GM23338 (cell line): ENCODE results near the gene OSBPL3.

Experiments used
- CREB1 ChIP-seq: fragments of 250-450 bp; sonication (Bioruptor Pico); IDR thresholded peaks from 2 replicates; pipeline ENCODE4 v1.5.0; 2020; ENCODE audit warnings: low read depth, mild to moderate bottlenecking, moderate library complexity
- CTCF ChIP-seq, 2 experiments: fragments of 200-600 bp in 1 of 2; sonication (generic) in 1 of 2; conservative IDR thresholded peaks; 2 replicates each; pipeline versions ENCODE4 v1.5.1 to v1.6.1; 2016 to 2017; ENCODE audit warnings: antibody characterized with exemption in 2 of 2, low read depth in 2 of 2, mild to moderate bottlenecking in 2 of 2, moderate library complexity in 1 of 2
- ETS1 ChIP-seq: IDR thresholded peaks from 2 replicates; pipeline ENCODE4 v1.6.1; 2016; ENCODE audit warnings: antibody characterized with exemption
- EZH2 ChIP-seq: fragments of 200-600 bp; sonication (generic); IDR thresholded peaks from one replicate; pipeline ENCODE4 v1.8.0; 2017; ENCODE audit warnings: antibody characterized with exemption, mild to moderate bottlenecking, low read depth; ENCODE audit not compliant: unreplicated experiment
- EZH2phosphoT487 ChIP-seq: fragments of 200-600 bp; sonication (generic); IDR thresholded peaks from one replicate; pipeline ENCODE4 v1.8.1; 2018; ENCODE audit warnings: antibody characterized with exemption; ENCODE audit not compliant: unreplicated experiment
- JUNB ChIP-seq: IDR thresholded peaks from one replicate; pipeline ENCODE4 v1.6.1; 2016; ENCODE audit warnings: antibody characterized with exemption; ENCODE audit not compliant: unreplicated experiment
- NANOG ChIP-seq: IDR thresholded peaks from 2 replicates; pipeline ENCODE4 v1.6.1; 2016; ENCODE audit warnings: antibody characterized with exemption, borderline replicate concordance
- POLR2AphosphoS5 ChIP-seq: IDR thresholded peaks from 2 replicates; pipeline ENCODE4 v1.6.1; 2016; ENCODE audit warnings: antibody characterized with exemption, low read depth
- REST ChIP-seq: IDR thresholded peaks from one replicate; pipeline ENCODE4 v1.6.1; 2018; ENCODE audit warnings: antibody characterized with exemption; ENCODE audit not compliant: unreplicated experiment
- STAT1 ChIP-seq: IDR thresholded peaks from one replicate; pipeline ENCODE4 v1.6.1; 2016; ENCODE audit warnings: antibody characterized with exemption; ENCODE audit not compliant: unreplicated experiment
- ZNF114 ChIP-seq: fragments of 250-450 bp; sonication (Bioruptor Pico); IDR thresholded peaks from 2 replicates; pipeline ENCODE4 v1.5.0; 2020; ENCODE audit warnings: mild to moderate bottlenecking, moderate library complexity
- ZNF331 ChIP-seq: fragments of 250-450 bp; sonication (Bioruptor Pico); IDR thresholded peaks from 2 replicates; pipeline ENCODE4 v1.5.0; 2020; ENCODE audit warnings: low read depth, mild to moderate bottlenecking, moderate library complexity
- ZNF462 ChIP-seq: fragments of 250-450 bp; sonication (Bioruptor Pico); IDR thresholded peaks from 2 replicates; pipeline ENCODE4 v1.5.0; 2020; ENCODE audit warnings: mild to moderate bottlenecking, moderate library complexity

GRCh38 chr7:24921362-24921679 is 58.7 kb downstream of the OSBPL3 start:
- TF ChIP-seq EZH2 (no peak), CTCF (conservative IDR thresholded peaks at IDR 0.05; ENCODE audit: low read depth in 2 of 2) (no peak), REST (no peak), POLR2AphosphoS5 (no peak), ETS1 (no peak), EZH2phosphoT487 (no peak), ZNF114 (CRISPR knock-in tag) (no peak), CREB1 (CRISPR knock-in tag) (no peak), JUNB (no peak), STAT1 (no peak), ZNF331 (no peak), NANOG (no peak), ZNF462 (CRISPR knock-in tag) (no peak)
